A549 treated with AZD9567 at 1 μM for 4 hours (cell line): Measurements from ENCODE around the gene ITGB3BP. TPM values are rescaled to one million over a fixed set of nuclear protein-coding genes. Genes with fewer than 3 reads are reported as not detected.

ENCODE experiments used
- total RNA-seq: library from RNA; stranded (reverse); fragments of 200-300 nt; extraction: Qiagen RNA extraction; gene quantifications from 5 replicates; pipeline ENCODE4 v1.2.3, GENCODE V29; 2022; ENCODE audit not compliant: insufficient read depth

ITGB3BP gene
- total RNA-seq: 25.1 to 31.7 TPM (median 25.4 TPM) in 5 replicates

DNA sequence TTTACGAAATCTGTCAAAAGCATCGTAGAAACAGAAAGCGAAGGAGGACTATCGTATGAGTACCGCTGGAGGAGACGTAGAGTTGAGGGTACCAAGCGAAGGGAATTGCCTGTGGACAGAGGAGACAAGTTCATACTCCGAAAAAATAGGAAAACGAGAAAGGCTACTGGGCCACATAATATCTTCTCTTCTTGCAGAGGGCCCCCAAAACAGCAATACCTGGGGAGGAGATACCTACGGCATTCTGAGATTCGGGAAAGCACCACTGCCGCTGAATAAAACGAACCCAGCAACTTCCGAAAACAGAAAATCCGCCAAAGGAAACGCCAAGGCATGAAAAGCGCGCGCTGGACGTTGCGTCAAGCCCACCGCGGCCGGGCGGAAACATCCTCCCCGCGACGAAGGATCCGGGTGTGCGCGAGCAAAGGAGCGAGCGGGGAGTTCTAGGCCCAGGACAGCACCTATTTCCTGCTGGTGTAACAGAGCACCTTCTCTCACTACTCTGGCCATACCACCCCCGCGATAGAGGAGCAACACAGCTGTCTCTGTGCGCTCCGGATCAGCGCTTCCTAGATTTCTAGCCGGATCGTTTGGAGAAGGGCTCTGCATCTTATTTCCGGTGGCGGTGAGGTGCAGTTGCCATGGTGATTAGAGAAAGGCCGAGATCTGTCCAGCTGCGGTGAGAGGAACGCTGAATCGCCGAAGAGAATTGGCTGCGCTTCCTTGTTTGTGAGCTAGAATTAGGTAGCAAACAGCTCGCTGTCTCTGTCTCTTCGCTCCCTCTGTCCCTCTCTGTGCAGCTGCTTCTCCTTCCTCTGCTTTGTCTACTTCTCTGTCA is at the start of gene ITGB3BP, which contains the start of gene EFCAB7:
ITGB3BP (minus strand) TSS at position 335 of the 838 bp plus-strand sequence; CDS start at position 243, 92 bp downstream.
EFCAB7 (plus strand) TSS at position 635 of the 838 bp plus-strand sequence. CDS start 2,048 bp downstream, outside the sequence.

Other genes starting within 250 kb of the ITGB3BP start
- gene FOXD3, start 200.7 kb downstream of the ITGB3BP start, total RNA-seq: 0.71 to 0.90 TPM (median 0.80 TPM) in 4 of 5 replicates, not detected in the other
- gene ALG6, start 155.6 kb downstream of the ITGB3BP start, total RNA-seq: 4.4 to 7.1 TPM (median 6.7 TPM) in 5 replicates
- 1.9 to 4.0 TPM (median 2.1 TPM) in 5 replicates for gene EFCAB7, start 300 bp upstream of the ITGB3BP start, total RNA-seq
- 29.3 to 36.8 TPM (median 35.5 TPM) in 5 replicates for gene PGM1, start 70.2 kb upstream of the ITGB3BP start, total RNA-seq